ENCODE results near the gene PAK4. TPM values are rescaled to one million over a fixed set of nuclear protein-coding genes. Genes with fewer than 3 reads are reported as not detected.
"Not testable (repeated sequence)": the region's sequence is repeated elsewhere in the genome, so short reads cannot be mapped to it uniquely, and the experiment has no call there.

PAK4 gene
- total RNA-seq, 1 experiment from 2014 or later = 90.1 TPM

DNA sequence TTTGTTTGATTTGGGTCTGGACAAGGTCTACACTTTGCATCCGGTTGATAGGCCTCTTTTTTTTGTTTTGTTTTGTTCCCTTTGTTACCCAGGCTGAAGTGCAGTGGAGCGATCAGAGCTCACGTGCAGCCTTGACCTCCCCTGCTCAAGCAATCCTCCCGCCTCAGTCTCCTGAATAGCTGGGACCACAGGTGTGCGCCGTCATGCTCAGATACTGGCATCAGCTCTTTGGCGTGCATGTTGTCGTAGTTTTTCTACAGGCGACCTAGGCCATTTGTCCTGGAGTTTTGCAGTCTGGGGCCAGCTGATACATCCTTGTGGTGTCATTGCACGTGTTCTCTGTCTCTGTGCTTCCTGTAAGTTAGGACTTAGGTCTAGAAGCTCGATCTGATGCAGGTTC is 16.3 kb downstream of the PAK4 start (continued):
- no peak for TF ChIP-seq SP1 (IDR thresholded peaks at IDR 0.05; ENCODE audit: low read depth)
- TF ChIP-seq SRF (IDR thresholded peaks at IDR 0.05; ENCODE audit: low read depth) = no peak

DNA sequence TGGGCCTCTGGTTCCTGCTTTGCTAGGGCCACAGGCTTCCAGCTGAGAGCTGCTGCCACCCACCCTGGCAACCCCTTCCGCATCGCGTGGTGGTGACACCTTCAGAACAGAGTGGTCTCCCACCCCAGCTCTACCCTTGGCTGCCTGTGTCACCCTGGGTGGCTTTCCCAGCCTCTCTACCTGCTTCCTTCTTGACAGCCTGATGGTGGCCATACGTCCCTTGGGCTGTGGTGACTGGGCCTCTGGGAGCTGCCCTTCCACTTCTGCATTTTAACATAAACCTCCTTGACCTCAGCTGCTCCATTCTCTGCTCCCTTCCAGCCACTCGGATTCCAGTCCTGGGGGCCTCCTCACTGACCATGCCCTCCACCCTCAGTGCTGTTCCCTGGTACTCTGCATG is 17.0 kb downstream of the PAK4 start:
- H3K4me2 ChIP-seq (ENCODE audit: low read length) = no peak overlapping the region
- no peaks in the 10 kb centered on the region for H3K4me1 ChIP-seq (ENCODE audit: control insufficient read depth in 1 of 2, insufficient read depth in 2 of 2, low read length in 2 of 2)
- intact Hi-C loops (cut with micrococcal nuclease) = no loop called here
- peaks cover 96% of the 10 kb centered on the region for H3K79me2 ChIP-seq (ENCODE audit: insufficient read depth, low read length)
- H3K9me2 ChIP-seq (ENCODE audit: insufficient read depth) = no peaks in the 10 kb centered on the region
- H3K27me3 ChIP-seq (ENCODE audit: insufficient read depth, low read length) = no peaks in the 10 kb centered on the region
- DNase-seq (ENCODE audit: low read depth, low spot score) (no peak), ATAC-seq (no peak)
- POLR2A ChIA-PET = no interaction called here
- H3K9ac ChIP-seq (ENCODE audit: low read length) = no peak overlapping the region
- H3K27ac ChIP-seq (ENCODE audit: low read depth, low read length) = no peak overlapping the region
- BruUV-seq (replicated peaks) = no TSS peak
- no peak for TF ChIP-seq YY1 (IDR thresholded peaks at IDR 0.05; ENCODE audit: extremely low read depth, insufficient replicate concordance, low read depth, low read length)
- TF ChIP-seq SIN3A (IDR thresholded peaks at IDR 0.05; ENCODE audit: low read depth) = no peak
- TF ChIP-seq, protein P1, sequence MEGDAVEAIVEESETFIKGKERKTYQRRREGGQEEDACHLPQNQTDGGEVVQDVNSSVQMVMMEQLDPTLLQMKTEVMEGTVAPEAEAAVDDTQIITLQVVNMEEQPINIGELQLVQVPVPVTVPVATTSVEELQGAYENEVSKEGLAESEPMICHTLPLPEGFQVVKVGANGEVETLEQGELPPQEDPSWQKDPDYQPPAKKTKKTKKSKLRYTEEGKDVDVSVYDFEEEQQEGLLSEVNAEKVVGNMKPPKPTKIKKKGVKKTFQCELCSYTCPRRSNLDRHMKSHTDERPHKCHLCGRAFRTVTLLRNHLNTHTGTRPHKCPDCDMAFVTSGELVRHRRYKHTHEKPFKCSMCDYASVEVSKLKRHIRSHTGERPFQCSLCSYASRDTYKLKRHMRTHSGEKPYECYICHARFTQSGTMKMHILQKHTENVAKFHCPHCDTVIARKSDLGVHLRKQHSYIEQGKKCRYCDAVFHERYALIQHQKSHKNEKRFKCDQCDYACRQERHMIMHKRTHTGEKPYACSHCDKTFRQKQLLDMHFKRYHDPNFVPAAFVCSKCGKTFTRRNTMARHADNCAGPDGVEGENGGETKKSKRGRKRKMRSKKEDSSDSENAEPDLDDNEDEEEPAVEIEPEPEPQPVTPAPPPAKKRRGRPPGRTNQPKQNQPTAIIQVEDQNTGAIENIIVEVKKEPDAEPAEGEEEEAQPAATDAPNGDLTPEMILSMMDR (IDR thresholded peaks at IDR 0.05 in 2 of 3, conservative IDR thresholded peaks at IDR 0.05 in 1 of 3; ENCODE audit: borderline replicate concordance in 1 of 3, insufficient read depth in 1 of 3, low read depth in 2 of 3, low read length in 2 of 3) = no peak
- TF ChIP-seq POLR2A (IDR thresholded peaks at IDR 0.05; ENCODE audit: borderline replicate concordance, extremely low read depth, insufficient read depth, insufficient read length) = no peak
- TF ChIP-seq EGR1 (IDR thresholded peaks at IDR 0.05; ENCODE audit: low read depth) = no peak
- no peak for TF ChIP-seq CEBPB (IDR thresholded peaks at IDR 0.05; ENCODE audit: low read depth)
- no peak for TF ChIP-seq FOSL1 (IDR thresholded peaks at IDR 0.05; ENCODE audit: low read depth)
- no peak for TF ChIP-seq ZNF274 (IDR thresholded peaks at IDR 0.05; ENCODE audit: low read depth, low read length)
- TF ChIP-seq, protein P2, sequence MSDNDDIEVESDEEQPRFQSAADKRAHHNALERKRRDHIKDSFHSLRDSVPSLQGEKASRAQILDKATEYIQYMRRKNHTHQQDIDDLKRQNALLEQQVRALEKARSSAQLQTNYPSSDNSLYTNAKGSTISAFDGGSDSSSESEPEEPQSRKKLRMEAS (IDR thresholded peaks at IDR 0.05) = no peak
- no peak for TF ChIP-seq ELF1 (IDR thresholded peaks at IDR 0.05; ENCODE audit: borderline replicate concordance, low read depth)
- H3K4me3 ChIP-seq (replicated peaks in 1 of 2; ENCODE audit: low read depth in 1 of 2, low read length in 2 of 2) = no peak overlapping the region
- CTCF ChIA-PET = no interaction called here
- no peaks in the 10 kb centered on the region for H3K9me3 ChIP-seq (ENCODE audit: control insufficient read depth in 1 of 2, insufficient read depth in 1 of 2, low read depth in 1 of 2, low read length in 2 of 2)
- H3K36me3 ChIP-seq (ENCODE audit: control insufficient read depth in 1 of 2, insufficient read depth in 2 of 2, low read length in 2 of 2) = no peaks in the 10 kb centered on the region
- RAD21 ChIA-PET (ENCODE audit: low non-redundant PET in 1 of 2, low total read pairs in 2 of 2, uncharacterized antibody in 2 of 2, unreplicated experiment in 2 of 2) = no interaction called here
- H4K20me1 ChIP-seq (ENCODE audit: insufficient read depth) = no peaks in the 10 kb centered on the region
- H2AFZ ChIP-seq (ENCODE audit: low read depth, low read length, poor library complexity, severe bottlenecking) = no peak overlapping the region

DNA sequence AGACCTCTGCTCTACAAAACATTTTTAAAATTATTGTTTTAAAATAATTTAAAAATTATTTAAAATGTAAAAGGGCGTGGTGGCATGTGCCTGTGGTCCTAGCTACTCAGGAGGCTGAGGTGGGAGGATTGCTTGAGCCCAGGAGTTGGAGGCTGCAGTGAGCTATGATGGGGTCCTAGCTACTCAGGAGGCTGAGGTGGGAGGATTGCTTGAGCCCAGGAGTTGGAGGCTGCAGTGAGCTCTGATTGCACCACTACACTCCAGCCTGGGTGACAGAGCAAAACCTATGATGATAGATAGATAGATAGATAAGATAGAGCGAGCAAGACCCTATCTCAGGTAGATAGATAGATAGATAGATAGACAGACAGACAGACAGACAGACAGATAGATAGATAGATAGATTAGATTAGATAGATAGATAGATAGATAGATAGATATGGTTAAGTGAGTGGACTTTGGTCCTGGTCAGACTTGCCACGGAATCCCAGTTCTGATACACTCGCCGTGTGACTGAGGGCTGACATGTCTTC is 18.2 kb downstream of the PAK4 start:
- H3K9ac ChIP-seq (ENCODE audit: low read length); H3K4me3 ChIP-seq (replicated peaks in 1 of 2; ENCODE audit: low read depth in 1 of 2, low read length in 2 of 2); H3K4me1 ChIP-seq (ENCODE audit: control insufficient read depth in 1 of 2, insufficient read depth in 2 of 2, low read length in 2 of 2); H3K4me2 ChIP-seq (ENCODE audit: low read length); CTCF ChIA-PET; H2AFZ ChIP-seq (ENCODE audit: low read depth, low read length, poor library complexity, severe bottlenecking); H3K27ac ChIP-seq (ENCODE audit: low read depth, low read length); H3K9me2 ChIP-seq (ENCODE audit: insufficient read depth); intact Hi-C loops (cut with micrococcal nuclease); H3K36me3 ChIP-seq (ENCODE audit: control insufficient read depth in 1 of 2, insufficient read depth in 2 of 2, low read length in 2 of 2); H4K20me1 ChIP-seq (ENCODE audit: insufficient read depth); H3K9me3 ChIP-seq (ENCODE audit: control insufficient read depth in 1 of 2, insufficient read depth in 1 of 2, low read depth in 1 of 2, low read length in 2 of 2); POLR2A ChIA-PET; ATAC-seq; H3K27me3 ChIP-seq (ENCODE audit: insufficient read depth, low read length); BruUV-seq (replicated peaks); DNase-seq (ENCODE audit: low read depth, low spot score): not testable (repeated sequence)
- RAD21 ChIA-PET (ENCODE audit: low non-redundant PET in 1 of 2, low total read pairs in 2 of 2, uncharacterized antibody in 2 of 2, unreplicated experiment in 2 of 2) = interaction anchor here in 1 of 2 experiments (0.6 kb wide), 1 partner anchor 32 kb away, joined by 3 read pairs; no protein-coding TSS in a partner anchor
- peaks cover 98% of the 10 kb centered on the region for H3K79me2 ChIP-seq (ENCODE audit: insufficient read depth, low read length)
